Measurements from ENCODE around the gene ROBO3. TPM values are rescaled to one million over a fixed set of nuclear protein-coding genes. Genes with fewer than 3 reads are reported as not detected.

The ROBO3 gene
- total RNA-seq, 2 experiments from 2014 or later, result 26.2 to 27.2 TPM

DNA sequence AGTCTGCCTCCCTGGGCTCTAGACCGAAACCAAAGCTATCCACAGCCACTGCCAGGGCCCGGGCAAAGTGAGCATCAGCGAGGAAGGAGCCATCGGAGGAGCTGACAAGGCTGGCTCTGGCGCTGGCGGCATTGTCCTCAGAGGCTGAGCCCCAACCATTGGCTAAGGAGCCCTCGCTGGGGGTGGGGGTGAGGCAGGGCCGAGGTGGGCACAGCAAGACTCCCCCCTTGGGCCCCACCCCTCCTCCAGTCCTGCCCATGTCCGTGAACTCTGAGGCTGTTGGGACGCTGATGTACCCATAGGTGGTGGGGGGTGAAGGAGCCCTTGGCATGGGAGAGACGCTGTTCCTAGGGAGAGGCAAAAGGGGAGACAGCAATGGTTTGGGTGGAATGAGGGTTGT lies 21.2 kb downstream of the ROBO3 start:
- intact Hi-C loops (cut with DNase I, micrococcal nuclease), result no loop called here
- H3K4me1 Mint-ChIP-seq (ENCODE audit: low read depth), result no peaks in the 10 kb centered on the region
- ATAC-seq (ENCODE audit: poor library complexity) (no peak), DNase-seq (no peak)
- Histone ChIP-seq H3K36me3 (ENCODE audit: insufficient read depth, low read length) (no peaks in the 10 kb centered on the region), H3K27me3 (ENCODE audit: control insufficient read depth in 1 of 2, insufficient read depth in 2 of 2, low read length in 2 of 2) (peaks cover 5 to 9% of the 10 kb centered on the region in 2 experiments), H3K27ac (ENCODE audit: low read depth in 1 of 2, low read length in 2 of 2) (no peak overlapping the region), H3K4me1 (ENCODE audit: insufficient read depth, low read length) (no peaks in the 10 kb centered on the region), H3K4me3 (ENCODE audit: low read length) (no peak overlapping the region), H3K9me3 (ENCODE audit: control insufficient read depth in 1 of 2, insufficient read depth in 1 of 2, low read length in 2 of 2) (peaks cover 0 to 4% of the 10 kb centered on the region in 2 experiments)
- ChIA-PET POLR2A (no interaction called here), CTCF (no interaction called here)
- TF ChIP-seq, protein P1, sequence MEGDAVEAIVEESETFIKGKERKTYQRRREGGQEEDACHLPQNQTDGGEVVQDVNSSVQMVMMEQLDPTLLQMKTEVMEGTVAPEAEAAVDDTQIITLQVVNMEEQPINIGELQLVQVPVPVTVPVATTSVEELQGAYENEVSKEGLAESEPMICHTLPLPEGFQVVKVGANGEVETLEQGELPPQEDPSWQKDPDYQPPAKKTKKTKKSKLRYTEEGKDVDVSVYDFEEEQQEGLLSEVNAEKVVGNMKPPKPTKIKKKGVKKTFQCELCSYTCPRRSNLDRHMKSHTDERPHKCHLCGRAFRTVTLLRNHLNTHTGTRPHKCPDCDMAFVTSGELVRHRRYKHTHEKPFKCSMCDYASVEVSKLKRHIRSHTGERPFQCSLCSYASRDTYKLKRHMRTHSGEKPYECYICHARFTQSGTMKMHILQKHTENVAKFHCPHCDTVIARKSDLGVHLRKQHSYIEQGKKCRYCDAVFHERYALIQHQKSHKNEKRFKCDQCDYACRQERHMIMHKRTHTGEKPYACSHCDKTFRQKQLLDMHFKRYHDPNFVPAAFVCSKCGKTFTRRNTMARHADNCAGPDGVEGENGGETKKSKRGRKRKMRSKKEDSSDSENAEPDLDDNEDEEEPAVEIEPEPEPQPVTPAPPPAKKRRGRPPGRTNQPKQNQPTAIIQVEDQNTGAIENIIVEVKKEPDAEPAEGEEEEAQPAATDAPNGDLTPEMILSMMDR (IDR thresholded peaks at IDR 0.05), result no peak
- H3K4me3 Mint-ChIP-seq, result no peak overlapping the region
- peaks cover 19% of the 10 kb centered on the region for H3K27me3 Mint-ChIP-seq
- H3K27ac Mint-ChIP-seq, result no peak overlapping the region
- no peaks in the 10 kb centered on the region for H3K9me3 Mint-ChIP-seq
- no peaks in the 10 kb centered on the region for H3K36me3 Mint-ChIP-seq (ENCODE audit: low read depth)

DNA sequence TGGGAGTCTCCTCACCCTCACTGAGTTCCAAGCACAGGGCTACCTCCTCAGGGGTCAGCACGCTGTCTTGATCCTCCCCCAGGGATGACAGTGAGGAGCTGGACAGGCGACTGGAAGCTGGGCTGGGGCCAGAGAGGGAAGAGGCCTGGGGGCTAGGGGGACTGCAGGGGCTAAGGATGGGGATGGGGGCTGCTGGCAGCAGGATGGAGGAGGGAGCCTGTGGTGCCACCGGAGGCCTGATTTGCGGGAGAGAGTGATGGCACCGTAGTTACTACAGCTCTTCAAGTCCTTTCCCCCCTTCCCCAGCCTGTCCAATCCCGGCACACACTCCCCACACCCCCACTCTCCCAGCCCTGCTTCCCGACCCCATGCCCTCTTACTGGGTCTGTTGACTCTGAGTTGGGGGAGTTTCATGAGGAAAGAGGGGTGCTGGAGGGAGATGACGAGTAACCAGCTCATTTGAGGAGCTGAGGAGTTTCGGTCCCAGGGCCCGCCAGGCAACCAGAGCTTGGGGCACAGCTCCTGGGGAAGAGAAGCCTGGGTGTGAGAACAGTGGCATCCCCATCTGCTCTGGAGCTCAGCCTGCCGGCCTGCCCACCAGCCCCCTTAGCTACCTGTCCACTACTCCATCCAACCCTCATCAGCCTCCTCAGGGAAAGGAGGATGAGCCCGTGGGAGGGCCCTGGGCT lies 21.9 kb downstream of the ROBO3 start:
- no peak overlapping the region for H3K27ac Mint-ChIP-seq

DNA sequence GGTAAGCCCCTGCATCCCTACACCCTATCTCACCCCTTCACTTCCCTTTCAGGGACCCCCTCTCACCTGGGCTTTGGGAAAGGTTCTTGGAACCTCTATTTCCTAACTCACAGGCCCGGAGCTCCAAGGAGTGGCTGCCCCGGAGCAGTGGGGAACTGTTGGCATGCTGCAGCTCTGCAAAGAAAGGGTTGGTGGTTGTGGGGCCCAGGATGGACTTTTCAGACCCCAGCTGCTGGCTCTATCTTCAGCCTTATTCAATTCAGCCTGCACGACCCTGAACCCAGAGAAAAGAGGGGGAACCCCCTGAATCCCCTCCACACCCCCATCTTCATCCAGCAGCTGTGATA lies 22.4 kb downstream of the ROBO3 start:
- ATAC-seq (ENCODE audit: poor library complexity) (no peak), DNase-seq (no peak)
- Histone ChIP-seq H3K4me1 (ENCODE audit: insufficient read depth, low read length) (no peaks in the 10 kb centered on the region), H3K9me3 (ENCODE audit: control insufficient read depth in 1 of 2, insufficient read depth in 1 of 2, low read length in 2 of 2) (peaks cover 0 to 4% of the 10 kb centered on the region in 2 experiments), H3K27ac (ENCODE audit: low read depth in 1 of 2, low read length in 2 of 2) (no peak overlapping the region), H3K27me3 (ENCODE audit: control insufficient read depth in 1 of 2, insufficient read depth in 2 of 2, low read length in 2 of 2) (peaks cover 5 to 9% of the 10 kb centered on the region in 2 experiments), H3K4me3 (ENCODE audit: low read length) (no peak overlapping the region), H3K36me3 (ENCODE audit: insufficient read depth, low read length) (no peaks in the 10 kb centered on the region)
- Mint-ChIP-seq H3K27me3 (peaks cover 19% of the 10 kb centered on the region), H3K9me3 (no peaks in the 10 kb centered on the region), H3K4me1 (ENCODE audit: low read depth) (no peaks in the 10 kb centered on the region), H3K27ac (no peak overlapping the region), H3K36me3 (ENCODE audit: low read depth) (no peaks in the 10 kb centered on the region), H3K4me3 (no peak overlapping the region)
- TF ChIP-seq, protein P1 (IDR thresholded peaks at IDR 0.05), result no peak
- ChIA-PET CTCF (no interaction called here), POLR2A (interaction anchor here (1.9 kb wide), 1 partner anchor 11 kb away, joined by 5 read pairs; no protein-coding TSS in a partner anchor)
- intact Hi-C loops (cut with DNase I, micrococcal nuclease), result no loop called here

More for the DNA sequence above, 21.9 kb downstream of the ROBO3 start:
- Mint-ChIP-seq H3K4me1 (ENCODE audit: low read depth) (no peaks in the 10 kb centered on the region), H3K36me3 (ENCODE audit: low read depth) (no peaks in the 10 kb centered on the region), H3K4me3 (no peak overlapping the region), H3K27me3 (peaks cover 19% of the 10 kb centered on the region), H3K9me3 (no peaks in the 10 kb centered on the region)
- Histone ChIP-seq H3K27me3 (ENCODE audit: control insufficient read depth in 1 of 2, insufficient read depth in 2 of 2, low read length in 2 of 2) (peaks cover 5 to 9% of the 10 kb centered on the region in 2 experiments), H3K4me3 (ENCODE audit: low read length) (no peak overlapping the region), H3K27ac (ENCODE audit: low read depth in 1 of 2, low read length in 2 of 2) (no peak overlapping the region), H3K4me1 (ENCODE audit: insufficient read depth, low read length) (no peaks in the 10 kb centered on the region), H3K9me3 (ENCODE audit: control insufficient read depth in 1 of 2, insufficient read depth in 1 of 2, low read length in 2 of 2) (peaks cover 0 to 4% of the 10 kb centered on the region in 2 experiments), H3K36me3 (ENCODE audit: insufficient read depth, low read length) (no peaks in the 10 kb centered on the region)
- intact Hi-C loops (cut with DNase I, micrococcal nuclease), result no loop called here
- no peak for ATAC-seq (ENCODE audit: poor library complexity)
- CTCF ChIA-PET, result no interaction called here
- POLR2A ChIA-PET, result interaction anchor here (1.9 kb wide), 1 partner anchor 11 kb away, joined by 5 read pairs; no protein-coding TSS in a partner anchor
- TF ChIP-seq, protein P1 (IDR thresholded peaks at IDR 0.05), result no peak
- DNase-seq, result no peak

All from CD4-positive, alpha-beta T cell (primary cell).